Measurements from ENCODE around the gene CPLANE2. TPM values are rescaled to one million over a fixed set of nuclear protein-coding genes. Genes with fewer than 3 reads are reported as not detected.
A peak's percentile ranks its signal among the peaks of the same experiment; 100 is the strongest.
"Not testable (repeated sequence)": the region's sequence is repeated elsewhere in the genome, so short reads cannot be mapped to it uniquely, and the experiment has no call there.

The CPLANE2 gene
- total RNA-seq, 6 donors from 2014 or later, result 3.0 to 11.6 (median 8.0) TPM

DNA sequence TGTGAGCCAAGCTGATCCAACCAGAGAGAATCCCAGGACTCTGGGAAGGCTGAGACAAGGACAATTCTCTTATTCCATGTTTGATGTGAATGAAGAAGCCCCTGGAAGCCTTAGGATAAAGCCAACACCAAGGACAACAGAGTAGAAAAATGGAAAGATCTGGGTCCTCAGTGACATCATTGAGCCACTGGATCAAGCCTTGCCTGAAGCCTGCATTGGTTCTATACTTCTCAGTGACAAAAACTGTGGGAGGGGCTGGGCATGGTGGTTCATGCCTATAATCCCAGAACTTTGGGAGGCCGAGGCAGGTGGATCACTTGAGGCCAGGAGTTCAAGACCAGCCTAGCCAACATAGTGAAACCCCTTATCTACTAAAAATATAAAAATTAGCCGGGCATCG is 40.1 kb downstream of the CPLANE2 start:
- ATAC-seq (ENCODE audit: low FRiP score in 2 of 2) (no peak), DNase-seq (no peak)
- WGBS, 2 donors, result 65 to 100% methylated on average over 2 to 3 of the region's 3 CpGs
- TF ChIP-seq POLR2A (IDR thresholded peaks at IDR 0.05) (no peak), EP300 (IDR thresholded peaks at IDR 0.05) (no peak), POLR2AphosphoS5 (IDR thresholded peaks at IDR 0.05) (no peak), CTCF (IDR thresholded peaks at IDR 0.05) (no peak)
- Histone ChIP-seq H3K4me1 (no peaks in the 10 kb centered on the region), H3K36me3 (peaks cover 0 to 17% (median 3%) of the 10 kb centered on the region in 4 donors), H3K4me3 (no peak overlapping the region), H3K9me3 (no peaks in the 10 kb centered on the region), H3K27me3 (no peaks in the 10 kb centered on the region), H3K27ac (no peak overlapping the region)

- H3K9me3 ChIP-seq; H3K27me3 ChIP-seq; H3K27ac ChIP-seq; H3K4me3 ChIP-seq; ATAC-seq (ENCODE audit: low FRiP score in 2 of 2); DNase-seq; H3K4me1 ChIP-seq: not testable (repeated sequence)
- H3K36me3 ChIP-seq, result peaks cover 0 to 13% (median 3%) of the 10 kb centered on the region in 4 donors
- 83 to 94% methylated on average over 4 of the region's 4 CpGs for WGBS, 2 donors
Measured at GRCh38 chr1:16196139-16196538, 40.8 kb downstream of the CPLANE2 start.

- Histone ChIP-seq H3K4me1 (no peaks in the 10 kb centered on the region), H3K4me3 (no peak overlapping the region), H3K27me3 (no peaks in the 10 kb centered on the region), H3K36me3 (peaks cover 0 to 12% (median 0%) of the 10 kb centered on the region in 4 donors), H3K9me3 (no peaks in the 10 kb centered on the region), H3K27ac (peak overlapping the region in 1 of 4 donors; percentile 21)
- ATAC-seq (ENCODE audit: low FRiP score in 2 of 2) (no peak), DNase-seq (no peak)
- TF ChIP-seq EP300 (IDR thresholded peaks at IDR 0.05) (peak in 2 of 4 donors; percentile 33 to 70), POLR2AphosphoS5 (IDR thresholded peaks at IDR 0.05) (no peak), POLR2A (IDR thresholded peaks at IDR 0.05) (peak in 1 of 4 donors; percentile 30)
- WGBS, 2 donors, result 84 to 90% methylated on average over 7 of the region's 7 CpGs
Measured at GRCh38 chr1:16195518-16195905, 41.5 kb downstream of the CPLANE2 start.

DNA sequence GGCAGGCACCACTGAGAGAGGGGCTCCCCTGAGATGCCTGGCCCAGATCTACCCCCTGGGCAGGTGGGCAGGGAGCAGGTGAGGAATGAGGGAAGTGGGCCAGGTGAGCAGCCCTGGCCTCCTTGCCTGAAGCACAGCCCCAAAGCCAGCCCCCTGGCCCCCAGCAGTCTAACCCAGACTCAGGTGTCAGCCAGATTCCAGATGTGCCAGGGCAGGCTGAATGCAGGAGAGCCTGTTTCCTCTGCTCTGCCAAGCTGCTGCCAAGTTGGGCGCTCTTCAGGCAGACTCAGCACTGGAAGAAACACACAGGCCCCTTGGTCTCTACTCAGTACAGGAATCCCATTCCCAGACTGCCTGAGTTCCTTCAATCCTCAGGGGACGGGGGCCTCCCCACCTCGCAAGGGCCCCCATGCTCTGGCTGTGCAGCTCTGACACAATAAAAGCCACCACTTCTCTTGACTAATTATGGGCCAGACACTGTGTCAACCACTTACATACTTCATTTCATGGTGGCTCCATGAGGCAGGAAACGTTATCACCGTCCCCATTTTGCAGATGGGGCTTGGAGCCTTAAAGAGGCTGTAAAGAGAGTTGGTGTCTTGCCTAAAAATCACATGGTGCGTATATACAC is 45.0 kb downstream of the CPLANE2 start:
- WGBS, 2 donors, result 72 to 79% methylated on average over 4 to 5 of the region's 6 CpGs
- no peaks in the 10 kb centered on the region for H3K36me3 ChIP-seq
- no peaks in the 10 kb centered on the region for H3K27me3 ChIP-seq
- no peak overlapping the region for H3K27ac ChIP-seq
- no peaks in the 10 kb centered on the region for H3K9me3 ChIP-seq
- no peak overlapping the region for H3K4me3 ChIP-seq
- TF ChIP-seq POLR2A (IDR thresholded peaks at IDR 0.05), result no peak
- TF ChIP-seq EP300 (IDR thresholded peaks at IDR 0.05), result no peak
- no peak for TF ChIP-seq CTCF (IDR thresholded peaks at IDR 0.05)
- no peak for TF ChIP-seq POLR2AphosphoS5 (IDR thresholded peaks at IDR 0.05)
- no peak for DNase-seq
- ATAC-seq (ENCODE audit: low FRiP score in 2 of 2), result no peak
- peaks cover 4 to 9% (median 4%) of the 10 kb centered on the region in 4 donors for H3K4me1 ChIP-seq

- Histone ChIP-seq H3K27ac (no peak overlapping the region), H3K9me3 (no peaks in the 10 kb centered on the region), H3K4me3 (no peak overlapping the region), H3K36me3 (no peaks in the 10 kb centered on the region), H3K27me3 (no peaks in the 10 kb centered on the region), H3K4me1 (peaks cover 4 to 9% (median 4%) of the 10 kb centered on the region in 4 donors)
- DNase-seq (no peak), ATAC-seq (ENCODE audit: low FRiP score in 2 of 2) (no peak)
- 71 to 74% methylated on average over 1 of the region's 1 CpG for WGBS, 2 donors
- TF ChIP-seq POLR2A (IDR thresholded peaks at IDR 0.05) (no peak), CTCF (IDR thresholded peaks at IDR 0.05) (no peak), POLR2AphosphoS5 (IDR thresholded peaks at IDR 0.05) (no peak), EP300 (IDR thresholded peaks at IDR 0.05) (no peak)
Measured at GRCh38 chr1:16191309-16191708, 45.7 kb downstream of the CPLANE2 start.

All from upper lobe of left lung (tissue), 6 donors.